Stimulated activated CD8-positive, alpha-beta memory T cell treated with anti-CD3 and anti-CD28 coated beads, Interleukin-12 subunit alpha, Interleukin-12 subunit beta, amount 100 ng/mL, for 1 hour (primary cell): ENCODE results near the gene ERVH48-1.
"Not testable (repeated sequence)": the region's sequence is repeated elsewhere in the genome, so short reads cannot be mapped to it uniquely, and the experiment has no call there.

Experiments used
- DNase-seq: peaks from one replicate; pipeline ENCODE4 v3.0.0-alpha.2; 2020; ENCODE audit warnings: low read depth

Gene ERVH48-1

DNA sequence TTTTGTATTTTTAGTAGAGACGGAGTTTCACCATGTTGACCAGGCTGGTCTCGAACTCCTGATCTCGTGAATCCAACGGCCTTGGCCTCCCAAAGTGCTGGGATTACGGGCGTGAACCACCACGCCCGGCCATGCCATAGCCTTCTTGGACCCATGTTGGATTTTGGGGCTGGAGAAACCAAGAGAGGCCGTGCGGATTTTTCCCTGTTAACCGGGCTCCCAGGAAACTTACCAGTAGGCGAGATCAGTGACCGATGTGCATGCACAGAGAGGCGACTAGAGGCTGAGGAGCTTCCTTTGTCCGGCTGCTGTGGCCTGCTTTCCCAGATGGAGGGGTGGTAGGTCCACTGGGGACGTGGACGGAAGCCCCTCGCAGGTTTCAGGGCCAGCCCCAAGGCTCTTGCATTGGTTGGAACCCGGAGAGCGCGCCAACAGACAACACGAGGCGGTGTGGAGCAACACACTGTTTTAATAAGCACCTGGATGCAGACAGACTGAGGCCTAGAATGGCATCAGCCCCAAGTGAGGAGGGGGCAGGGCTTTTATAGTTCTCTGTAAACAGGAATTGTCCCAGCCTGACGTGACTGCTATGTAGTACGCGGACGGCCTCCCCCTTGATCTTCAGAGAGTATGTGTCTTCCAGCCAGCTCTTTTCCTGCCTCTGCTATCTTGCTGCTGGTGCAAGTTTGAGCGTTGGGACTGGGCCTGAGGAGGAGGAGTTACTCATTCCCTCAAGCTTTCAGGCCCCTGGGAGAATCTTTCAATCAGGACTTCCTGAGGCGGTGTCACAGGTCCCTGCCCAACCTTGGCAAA, at the start of gene ERVH48-1:
Gene ERVH48-1 (minus strand): TSS at position 517 of the 813 bp plus-strand sequence. CDS start 6,624 bp downstream, outside the sequence.
- no peak for DNase-seq

DNA sequence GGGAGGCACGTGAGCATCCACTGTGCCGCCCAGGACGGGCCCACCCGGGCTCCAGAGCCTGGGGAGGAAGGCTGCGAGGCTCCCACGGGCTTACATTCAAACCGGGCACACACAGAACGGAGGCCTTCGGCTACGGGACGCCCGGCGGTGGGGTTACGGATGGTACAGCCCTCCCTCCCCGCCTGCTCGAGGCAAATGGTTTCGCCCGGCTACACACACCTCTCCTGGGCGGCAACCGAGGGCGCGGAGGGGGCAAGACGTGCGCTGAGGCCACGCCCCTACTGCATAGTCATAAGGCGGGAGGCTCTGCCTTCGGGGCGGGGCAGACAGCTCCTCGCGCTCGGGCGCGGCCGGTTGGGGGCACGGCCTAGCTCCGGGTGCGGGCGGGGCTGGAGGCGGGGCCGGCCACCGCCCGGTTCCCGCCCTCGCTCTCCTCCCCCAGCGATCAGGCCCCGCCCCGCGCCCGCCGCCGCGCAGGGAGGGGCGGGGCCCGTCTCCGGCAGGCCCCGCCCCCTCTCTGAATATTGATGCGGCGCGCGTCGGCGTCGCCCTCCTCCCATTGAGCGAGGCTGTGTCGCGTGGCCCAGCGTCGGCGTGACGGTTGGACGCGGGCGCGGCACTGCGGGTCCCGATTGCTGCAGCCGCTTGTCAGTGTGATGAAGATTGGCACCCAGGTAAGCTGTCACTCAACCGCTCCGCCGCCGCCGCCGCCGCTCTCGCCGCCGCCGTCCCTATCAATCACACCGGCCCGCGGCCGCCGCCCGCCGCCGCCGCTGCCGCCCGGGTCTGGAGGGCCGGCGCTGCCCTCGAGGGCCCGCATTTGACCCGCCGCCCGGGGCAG, 48.8 kb upstream of the ERVH48-1 start, which contains the start of gene PKNOX1:
Gene PKNOX1 (plus strand): TSS at position 572 of the 841 bp plus-strand sequence. CDS start 29,820 bp downstream, outside the sequence.
- peak; percentile 98 for DNase-seq

DNA sequence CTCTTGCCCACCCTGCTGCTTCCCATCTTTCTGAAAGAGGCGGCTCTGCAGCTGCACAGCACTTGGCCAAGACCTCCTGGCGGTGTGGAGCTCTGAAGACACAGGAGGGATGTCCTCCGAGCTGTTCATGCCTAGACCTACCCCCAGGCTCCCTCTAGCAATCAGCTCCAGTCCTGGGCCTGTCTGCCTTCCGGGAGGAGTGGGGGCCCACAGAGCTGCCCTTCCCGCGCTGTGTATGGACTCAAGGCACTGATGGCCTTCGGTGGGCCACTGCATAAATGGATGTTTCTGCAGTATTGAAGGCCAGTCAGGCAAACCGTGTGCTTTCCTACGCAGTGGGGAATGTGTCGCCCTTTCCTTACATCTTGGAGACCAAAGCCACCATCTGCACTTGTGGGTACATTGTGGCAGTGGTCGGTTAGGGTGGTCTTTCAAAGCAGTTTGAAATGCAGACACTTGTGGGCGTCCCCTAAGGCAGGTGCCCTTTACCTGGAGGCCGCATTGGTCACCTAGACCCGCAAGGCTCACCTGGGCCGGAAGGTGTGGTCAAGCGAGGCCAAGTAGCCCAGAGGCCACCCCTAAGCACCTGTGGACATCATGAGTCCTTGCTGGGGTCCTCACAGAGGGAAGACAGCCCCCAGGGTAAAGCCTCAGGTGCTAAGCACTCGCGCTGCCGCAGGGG, 48.0 kb upstream of the ERVH48-1 start:
- DNase-seq = no peak

DNA sequence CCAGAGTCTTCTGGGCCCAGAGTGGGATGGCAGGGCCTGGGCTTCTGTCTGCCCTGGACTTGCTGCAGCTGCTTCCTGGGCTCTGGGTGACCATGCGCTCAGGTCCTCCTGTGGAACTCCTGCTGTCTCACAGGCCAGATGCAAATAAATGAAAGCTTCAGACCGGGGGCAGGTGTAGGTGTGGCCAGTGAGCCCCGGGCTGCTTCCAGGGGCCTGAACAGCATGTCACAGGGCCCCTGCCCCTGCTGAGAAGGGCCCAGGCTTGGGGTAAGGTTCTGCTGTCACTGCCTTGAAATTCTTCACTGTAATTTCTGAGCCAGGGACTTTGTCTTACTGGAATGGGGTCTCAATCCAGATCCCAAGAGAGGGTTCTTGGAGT, 46.5 kb upstream of the ERVH48-1 start:
- DNase-seq = no peak

DNA sequence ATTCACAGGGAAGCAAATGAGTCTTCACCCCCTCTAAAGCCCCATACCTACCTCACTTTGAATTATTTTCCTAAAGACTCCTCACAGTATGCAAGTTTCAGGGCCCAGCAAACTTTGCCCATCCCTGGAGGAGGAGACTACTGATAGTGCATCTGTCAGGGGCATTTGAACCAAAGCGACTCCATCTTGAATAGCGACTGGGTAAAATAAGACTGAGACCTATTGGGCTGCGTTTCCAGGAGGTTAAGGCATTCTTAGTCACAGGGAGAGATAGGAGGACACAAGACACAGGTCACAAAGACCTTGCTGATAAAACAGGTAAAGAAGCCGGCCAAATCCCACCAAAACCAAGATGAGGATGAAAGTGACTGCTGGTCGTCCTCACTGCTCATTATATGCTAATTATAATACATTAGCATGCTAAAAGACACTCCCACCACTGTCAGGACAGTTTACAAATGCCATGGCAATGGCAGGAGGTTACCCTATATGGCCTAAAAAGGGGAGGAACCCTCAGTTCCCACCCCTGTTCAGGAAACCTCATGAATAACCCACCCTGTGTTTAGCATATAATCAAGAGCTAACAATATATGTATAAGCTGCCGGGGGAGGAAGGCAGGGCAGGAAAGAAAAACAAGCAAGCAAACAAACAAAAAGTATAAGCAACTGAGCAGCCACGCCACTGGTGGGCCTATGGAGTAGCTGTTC, 45.7 kb upstream of the ERVH48-1 start:
- no peak for DNase-seq

DNA sequence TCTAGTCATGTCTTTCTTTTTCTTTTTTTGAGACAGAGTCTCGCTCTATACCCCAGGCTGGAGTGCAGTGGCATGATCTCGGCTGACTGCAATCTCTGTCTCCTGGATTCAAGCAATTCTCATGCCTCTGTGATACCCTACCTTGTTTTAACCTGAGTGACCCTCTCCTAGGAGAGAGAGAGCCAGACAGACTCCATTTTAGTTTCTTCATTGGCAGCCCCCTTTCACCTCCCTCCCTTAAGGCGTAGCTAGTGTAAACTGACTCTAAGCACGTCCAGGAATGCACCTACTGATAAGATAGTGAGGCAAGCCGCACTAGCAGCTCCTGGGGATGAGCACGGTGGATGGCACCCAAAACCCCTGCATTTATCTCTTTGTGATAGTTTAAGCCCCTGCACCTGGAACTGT, 43.8 kb upstream of the ERVH48-1 start:
- no peak for DNase-seq

DNA sequence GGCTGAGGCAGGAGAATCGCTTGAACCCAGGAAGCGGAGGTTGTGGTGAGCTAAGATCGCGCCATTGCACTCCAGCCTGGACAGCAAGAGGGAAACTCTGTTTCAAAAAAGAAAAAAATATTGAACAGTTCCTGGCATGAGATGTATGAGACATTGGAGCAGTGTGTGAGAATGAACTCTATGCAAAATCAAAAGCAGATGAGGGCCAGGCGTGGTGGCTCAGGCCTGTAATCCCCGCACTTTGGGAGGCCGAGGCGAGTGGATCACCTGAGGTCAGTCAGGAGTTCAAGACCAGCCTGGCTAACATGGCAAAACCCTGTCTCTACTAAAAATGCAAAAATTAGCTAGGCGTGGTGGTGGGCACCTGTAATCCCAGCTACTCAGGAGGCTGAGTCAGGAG, 42.2 kb upstream of the ERVH48-1 start:
- not testable (repeated sequence) for DNase-seq

DNA sequence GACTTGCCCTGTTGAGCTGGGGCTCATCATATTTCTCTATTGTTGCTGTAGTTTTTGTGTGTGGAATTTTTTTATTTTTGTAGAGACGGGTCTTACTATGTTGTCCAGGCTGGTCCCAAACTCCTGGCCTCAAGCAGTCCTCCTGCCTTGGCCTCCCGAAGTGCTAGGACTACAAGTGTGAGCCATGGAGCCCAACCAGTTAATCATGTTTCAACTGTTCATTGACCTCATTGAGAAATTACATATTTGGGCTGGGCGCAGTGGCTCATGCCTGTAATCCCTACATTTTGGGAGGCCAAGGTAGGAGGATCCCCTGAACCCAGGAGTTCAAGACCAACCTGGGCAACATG, 39.8 kb upstream of the ERVH48-1 start:
- no peak for DNase-seq

DNA sequence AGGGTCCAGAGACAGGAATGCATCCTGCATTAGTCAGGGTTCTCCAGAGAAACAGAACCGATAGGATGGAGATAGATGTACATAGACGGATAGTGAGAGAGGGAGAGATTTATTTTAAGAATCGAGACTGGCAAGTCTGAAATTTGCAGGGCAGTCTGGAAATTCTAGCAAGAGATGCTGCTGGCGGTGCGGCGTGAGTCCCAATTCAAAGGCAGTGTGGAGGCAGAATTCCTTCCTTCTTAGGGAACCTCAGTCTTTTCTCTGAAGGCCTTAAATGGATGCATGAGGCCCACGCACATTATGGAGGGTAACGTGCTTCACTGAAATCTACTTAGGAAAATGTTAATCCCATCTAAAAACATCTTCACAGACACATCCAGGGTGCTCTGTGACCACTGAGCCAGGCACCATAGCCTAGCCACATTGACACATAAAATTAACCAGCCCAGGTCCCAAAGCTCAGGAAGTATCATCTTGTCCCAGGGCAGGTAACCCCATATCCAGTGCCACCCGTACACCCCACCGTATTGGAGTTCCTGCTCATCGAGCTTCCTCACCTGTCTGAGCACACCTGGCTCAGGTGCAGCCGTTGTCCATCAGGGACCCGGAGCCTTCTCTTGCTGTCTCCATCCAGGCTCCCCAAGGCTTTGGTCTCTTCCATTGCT, 39.2 kb upstream of the ERVH48-1 start:
- no peak for DNase-seq

DNA sequence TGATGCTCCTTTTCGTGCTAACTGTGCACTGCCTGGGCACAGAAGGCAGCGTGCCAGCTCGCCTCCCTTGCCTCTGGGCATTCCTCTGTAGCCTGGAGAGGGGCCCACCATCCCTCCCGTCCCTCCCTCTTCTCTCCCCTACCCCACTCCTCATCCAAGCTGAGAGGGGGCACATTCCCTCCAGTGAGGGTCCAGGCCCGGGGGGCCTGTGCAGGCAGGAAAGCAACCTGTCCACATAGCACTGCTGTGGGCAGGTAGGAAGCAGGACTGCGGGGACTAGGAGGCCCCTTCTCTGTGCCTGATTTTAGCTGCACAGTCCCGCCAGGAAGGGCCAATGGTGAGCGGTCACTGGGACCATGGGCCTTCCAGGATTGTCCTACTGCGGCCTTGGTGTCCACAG, 38.7 kb upstream of the ERVH48-1 start:
- DNase-seq = no peak

DNA sequence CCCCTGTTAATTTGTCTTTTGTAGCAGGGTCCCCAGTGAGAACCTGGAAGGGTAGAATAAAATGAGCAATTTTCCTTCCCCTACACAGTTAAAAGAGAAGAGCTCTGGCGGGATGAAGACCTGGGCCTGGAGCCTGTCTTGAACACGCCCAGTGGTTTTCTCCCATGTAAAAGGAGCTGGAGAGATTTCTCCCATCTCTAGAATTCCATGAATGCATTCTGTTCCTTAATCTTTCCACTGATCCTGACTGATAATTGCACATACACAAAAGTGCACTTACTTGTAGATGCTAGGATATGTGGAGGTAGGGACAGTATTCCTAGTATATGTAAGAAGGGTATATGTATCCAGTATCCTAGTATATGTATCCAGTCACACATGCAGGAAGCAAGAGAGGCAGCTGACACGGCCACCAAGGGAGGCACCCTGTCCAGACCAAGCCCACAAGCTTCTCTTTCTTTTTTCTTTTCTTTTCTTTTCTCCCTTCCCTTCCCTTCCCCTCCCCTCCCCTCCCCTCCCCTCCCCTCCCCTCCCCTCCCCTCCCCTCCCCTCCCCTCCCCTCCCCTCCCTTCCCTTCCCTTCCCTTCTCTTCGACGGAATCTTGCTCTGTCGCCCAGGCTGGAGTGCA, 37.1 kb upstream of the ERVH48-1 start:
- DNase-seq = no peak

DNA sequence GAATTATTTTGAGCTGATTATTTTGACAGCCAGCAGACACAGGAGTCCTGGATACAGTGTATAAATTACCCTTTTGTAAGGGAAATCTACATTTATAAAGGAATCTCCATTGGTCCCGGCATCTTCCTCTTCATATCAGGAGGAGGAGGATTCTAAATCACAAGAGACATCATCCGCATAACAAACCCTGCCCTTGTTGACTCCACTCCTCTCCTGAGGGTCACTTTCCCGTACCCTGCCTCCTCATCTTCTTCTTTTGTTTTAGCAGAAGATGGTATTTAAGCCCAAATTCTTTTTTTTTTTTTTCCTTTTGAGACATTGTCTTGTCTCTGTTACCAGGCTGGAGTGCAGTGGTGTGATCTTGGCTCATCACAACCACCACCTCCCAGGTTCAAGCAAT, 34.3 kb upstream of the ERVH48-1 start:
- no peak for DNase-seq

DNA sequence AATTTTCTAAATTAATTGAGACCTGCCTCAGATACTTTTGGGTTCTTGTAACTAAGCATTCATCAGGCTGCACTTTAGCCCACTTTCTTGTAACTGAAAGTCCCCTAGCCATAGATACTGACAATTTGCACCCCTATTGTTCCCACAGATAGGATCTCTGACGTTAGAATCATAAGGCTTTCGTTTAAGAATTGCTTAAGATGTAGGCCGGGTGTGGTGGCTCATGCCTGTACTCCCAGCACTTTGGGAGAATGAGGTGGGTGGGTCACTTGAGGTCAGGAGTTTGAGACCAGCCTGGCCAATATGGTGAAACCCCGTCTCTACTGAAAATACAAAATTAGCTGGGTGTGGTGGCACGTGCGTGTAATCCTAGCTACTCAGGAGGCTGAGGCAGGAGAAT, 32.7 kb upstream of the ERVH48-1 start:
- not testable (repeated sequence) for DNase-seq

DNA sequence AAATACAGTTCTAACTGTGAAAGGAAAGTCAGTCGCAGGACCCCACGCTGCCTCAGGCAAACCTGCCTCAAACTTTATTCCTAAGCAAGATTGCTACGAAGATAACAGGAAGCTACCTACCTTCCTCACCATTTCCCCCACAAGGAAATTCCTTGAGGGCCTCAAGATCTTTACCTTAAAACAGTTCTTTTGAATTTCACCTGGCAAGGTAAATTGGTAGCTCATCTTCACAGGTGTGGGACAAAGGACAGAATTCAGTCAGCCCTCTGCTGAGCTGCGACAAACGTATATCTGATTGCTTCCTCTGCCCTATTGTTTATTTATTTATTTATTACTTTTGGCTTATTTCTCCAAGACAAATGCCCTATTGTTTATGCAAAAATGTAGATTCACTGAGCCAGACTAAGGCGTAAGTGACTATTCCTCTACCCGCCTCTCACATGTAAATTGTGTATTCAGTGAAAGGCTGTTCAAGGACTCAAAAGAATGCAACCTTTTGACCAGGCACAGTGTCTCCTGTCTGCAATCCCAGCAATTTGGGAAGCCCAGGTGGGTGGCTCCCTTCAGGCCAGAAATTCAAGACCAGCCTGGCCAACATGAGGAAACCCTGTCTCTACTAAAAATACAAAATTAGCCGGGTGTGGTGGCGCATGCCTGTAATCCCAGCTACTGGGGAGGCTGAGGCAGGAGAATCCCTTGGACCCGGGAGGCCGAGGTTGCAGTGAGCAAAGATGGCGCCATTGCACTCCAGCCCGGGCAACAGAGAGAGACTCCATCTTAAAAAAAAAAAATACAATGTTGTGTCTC, 31.6 kb upstream of the ERVH48-1 start:
- no peak for DNase-seq

DNA sequence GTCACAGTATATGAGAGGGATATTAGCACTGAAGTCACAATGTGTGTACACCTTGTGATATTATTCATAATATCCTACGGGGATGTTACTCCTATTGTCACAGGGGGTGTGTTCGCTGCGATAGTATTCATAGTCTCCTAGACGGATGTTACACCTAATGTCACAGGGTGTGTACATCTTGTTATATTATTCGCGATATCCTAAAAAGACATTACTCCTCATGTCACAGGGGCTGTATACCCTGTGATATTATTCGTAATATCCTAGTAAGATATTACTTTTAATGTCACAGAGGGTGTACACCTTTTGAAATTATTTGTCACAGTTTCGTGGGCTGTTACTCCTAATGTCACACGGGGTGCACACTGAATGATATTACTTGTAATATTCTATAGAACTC, 25.8 kb upstream of the ERVH48-1 start:
- DNase-seq = not testable (repeated sequence)

DNA sequence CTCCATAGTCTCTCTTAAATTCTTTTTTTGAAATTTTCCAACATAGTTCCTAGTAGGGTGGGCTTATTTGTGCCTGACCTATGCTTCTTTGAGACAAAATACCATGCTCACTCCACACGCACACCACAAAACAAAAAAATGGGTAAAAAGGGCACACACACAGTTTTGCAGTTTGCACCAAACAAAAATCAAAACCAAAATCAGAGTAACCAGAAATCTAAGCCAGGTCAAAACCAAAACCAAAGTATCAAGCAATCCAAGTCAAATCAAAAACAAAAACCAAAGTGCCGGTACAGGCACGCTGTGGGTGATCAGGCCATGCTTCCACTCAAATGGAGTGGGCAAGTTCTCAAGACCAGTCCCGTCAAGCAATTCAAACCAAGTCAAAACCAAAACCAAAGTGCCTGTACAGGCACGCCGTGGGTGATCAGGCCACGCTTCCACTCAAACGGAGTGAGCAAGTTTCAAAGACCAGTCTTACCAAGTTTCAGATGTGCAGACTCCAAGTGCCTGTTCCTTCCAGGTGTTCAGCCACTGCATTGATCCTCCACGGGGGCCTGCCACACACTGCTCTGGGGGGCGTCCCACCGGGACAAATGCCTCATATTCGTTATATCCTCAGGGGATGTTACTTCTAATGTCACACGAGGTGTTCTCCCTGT, 23.8 kb upstream of the ERVH48-1 start:
- not testable (repeated sequence) for DNase-seq

DNA sequence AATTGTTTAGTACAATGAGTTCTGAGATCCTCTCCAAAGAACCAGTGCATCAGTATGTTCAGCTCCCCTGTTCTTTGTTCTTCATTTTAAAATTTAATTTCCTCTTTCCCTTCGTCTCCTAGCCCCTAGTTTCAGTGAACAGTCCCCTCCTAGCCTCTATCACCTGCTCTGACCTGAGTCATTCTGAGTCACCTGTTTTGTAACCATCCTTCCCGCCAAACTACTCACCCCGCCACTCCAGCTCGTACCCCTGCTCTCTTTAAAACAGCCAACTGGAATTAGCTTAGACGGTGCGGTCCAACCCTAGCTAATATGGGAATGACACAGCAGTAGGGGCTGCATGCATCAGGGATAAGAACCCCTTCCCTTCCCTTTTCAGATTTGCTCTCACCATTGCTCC, 16.8 kb upstream of the ERVH48-1 start:
- DNase-seq = no peak

DNA sequence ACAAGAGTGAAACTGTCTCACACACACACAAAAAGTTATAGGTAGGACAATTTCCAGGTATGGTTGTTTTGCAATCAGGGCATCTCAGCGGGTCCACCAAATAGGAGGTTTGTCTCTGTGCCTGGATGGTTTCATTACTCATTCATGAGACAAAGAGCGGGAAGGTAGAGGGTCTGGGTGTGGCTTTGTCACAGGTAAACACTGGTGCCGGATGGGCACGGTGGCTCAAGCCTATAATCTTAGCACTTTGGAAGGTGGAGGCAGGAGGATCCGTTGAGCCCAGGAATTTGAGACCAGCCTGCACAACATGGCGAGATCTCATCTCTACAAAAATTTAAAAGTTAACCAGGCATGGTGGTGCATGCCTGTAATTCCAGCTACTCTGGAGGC, 16.3 kb upstream of the ERVH48-1 start:
- DNase-seq = no peak

DNA sequence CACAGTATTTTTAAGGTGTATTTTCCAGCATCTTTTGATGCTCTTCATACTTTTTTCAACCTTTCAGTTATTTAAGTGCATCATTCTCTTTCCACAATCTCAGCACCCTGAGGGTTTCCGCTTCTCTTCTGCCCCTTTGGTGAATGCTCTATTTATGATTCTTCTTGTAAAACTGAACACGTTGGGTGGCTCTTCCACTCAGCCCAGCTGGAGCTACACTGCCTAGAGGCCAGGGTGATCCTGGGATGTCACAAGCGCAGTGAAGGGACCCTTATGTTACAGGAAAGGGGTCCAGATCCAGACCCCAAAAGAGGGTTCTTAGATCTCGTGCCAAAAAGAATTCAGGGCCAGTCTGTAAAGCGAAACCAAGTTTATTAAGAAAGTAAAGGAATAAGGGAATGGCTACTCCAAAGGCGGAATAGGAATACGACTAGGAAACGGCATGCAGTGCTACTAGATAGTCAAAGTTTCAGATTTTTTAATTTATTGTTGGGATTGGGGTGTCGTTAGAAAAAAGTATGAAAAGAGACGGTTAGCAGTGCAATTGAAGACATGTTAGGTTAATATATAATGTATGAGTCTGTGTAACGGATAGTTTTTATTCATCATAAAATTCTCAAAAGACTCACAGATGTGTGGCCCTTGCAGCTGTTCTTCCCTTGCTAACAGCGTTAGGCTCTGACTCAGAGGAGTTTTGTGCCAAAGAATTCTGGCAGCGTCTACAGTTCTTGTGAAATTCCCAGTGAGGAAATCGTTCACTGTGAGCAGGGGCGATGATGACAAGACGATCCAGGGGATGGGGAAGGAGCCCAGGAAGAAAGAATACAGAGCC, 14.4 kb upstream of the ERVH48-1 start:
- DNase-seq = no peak
